ENCODE results near the gene SLC16A7.
A peak's percentile ranks its signal among the peaks of the same experiment; 100 is the strongest.

Gene SLC16A7

GRCh38 chr12:59827767-59828166, 231.9 kb downstream of the SLC16A7 start:
- TF ChIP-seq CTCF (IDR thresholded peaks at IDR 0.05), result no peak
- no peak for DNase-seq
- Mint-ChIP-seq H3K27me3 (ENCODE audit: low read depth, poor library complexity) (peaks cover 2% of the 10 kb centered on the region), H3K27ac (no peak overlapping the region), H3K36me3 (ENCODE audit: low read depth) (no peaks in the 10 kb centered on the region), H3K9me3 (no peaks in the 10 kb centered on the region), H3K4me1 (no peaks in the 10 kb centered on the region), H3K4me3 (no peak overlapping the region)

GRCh38 chr12:59828521-59828920, 232.7 kb downstream of the SLC16A7 start:
- no peaks in the 10 kb centered on the region for H3K9me3 Mint-ChIP-seq
- no peak for DNase-seq
- no peaks in the 10 kb centered on the region for H3K4me1 Mint-ChIP-seq
- peaks cover 2% of the 10 kb centered on the region for H3K27me3 Mint-ChIP-seq (ENCODE audit: low read depth, poor library complexity)
- no peak overlapping the region for H3K4me3 Mint-ChIP-seq
- no peaks in the 10 kb centered on the region for H3K36me3 Mint-ChIP-seq (ENCODE audit: low read depth)
- no peak for TF ChIP-seq CTCF (IDR thresholded peaks at IDR 0.05)
- no peak overlapping the region for H3K27ac Mint-ChIP-seq

GRCh38 chr12:59833408-59833807, 237.6 kb downstream of the SLC16A7 start:
- Mint-ChIP-seq H3K9me3 (no peaks in the 10 kb centered on the region), H3K36me3 (ENCODE audit: low read depth) (no peaks in the 10 kb centered on the region), H3K27ac (no peak overlapping the region), H3K27me3 (ENCODE audit: low read depth, poor library complexity) (peaks cover 6% of the 10 kb centered on the region), H3K4me3 (no peak overlapping the region), H3K4me1 (no peaks in the 10 kb centered on the region)
- TF ChIP-seq CTCF (IDR thresholded peaks at IDR 0.05), result no peak
- DNase-seq, result no peak

- no peaks in the 10 kb centered on the region for H3K36me3 Mint-ChIP-seq (ENCODE audit: low read depth)
- DNase-seq, result peak; percentile 2
- no peak overlapping the region for H3K4me3 Mint-ChIP-seq
- peak; percentile 61 for TF ChIP-seq CTCF (IDR thresholded peaks at IDR 0.05)
- H3K27ac Mint-ChIP-seq, result no peak overlapping the region
- H3K9me3 Mint-ChIP-seq, result no peaks in the 10 kb centered on the region
- peaks cover 6% of the 10 kb centered on the region for H3K27me3 Mint-ChIP-seq (ENCODE audit: low read depth, poor library complexity)
- no peaks in the 10 kb centered on the region for H3K4me1 Mint-ChIP-seq
Measured at GRCh38 chr12:59834659-59835474, 239.0 kb downstream of the SLC16A7 start.
